ENCODE data around the gene CDC42BPB. TPM values are rescaled to one million over a fixed set of nuclear protein-coding genes. Genes with fewer than 3 reads are reported as not detected.

The CDC42BPB gene
- polyA plus RNA-seq, 1 of the 3 experiments (the other 2 are of a cell fraction): 61.6 TPM

DNA sequence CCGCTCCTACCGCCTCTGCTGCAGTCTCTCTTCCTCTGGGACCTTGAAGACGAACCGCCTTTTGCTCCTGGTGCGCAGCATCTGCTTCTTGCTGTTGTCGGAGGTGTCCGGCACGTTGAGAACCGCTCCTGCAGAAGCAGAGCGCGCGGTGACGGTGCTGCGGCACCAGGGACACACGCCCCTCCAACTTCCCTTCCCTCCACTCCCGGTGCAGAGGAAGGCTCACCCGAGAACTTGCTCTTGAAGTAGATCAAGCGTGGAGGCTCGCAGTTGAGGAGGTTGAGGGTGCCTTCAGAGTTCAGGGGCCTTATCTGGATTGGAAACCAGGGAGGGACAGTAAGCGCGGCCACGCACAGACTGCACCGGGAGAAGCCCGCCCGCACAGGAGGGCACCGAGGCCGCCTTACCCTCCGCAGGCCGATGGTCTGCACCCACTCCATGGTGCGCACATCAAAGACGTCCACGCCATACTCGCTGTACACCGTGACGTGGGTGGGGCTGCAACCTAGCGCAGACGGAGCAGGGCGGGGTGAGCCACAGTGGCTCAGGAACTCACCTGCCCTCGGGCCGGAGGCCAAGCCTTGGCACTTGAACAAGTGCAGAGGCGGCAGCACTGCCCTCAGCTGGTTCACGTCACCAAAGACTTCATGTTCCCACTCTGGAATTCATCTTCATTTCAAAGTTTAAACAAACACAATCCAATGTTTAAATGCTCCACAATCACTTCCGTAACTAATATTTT is 117.4 kb downstream of the CDC42BPB start (continued):
- TF ChIP-seq, protein P1, sequence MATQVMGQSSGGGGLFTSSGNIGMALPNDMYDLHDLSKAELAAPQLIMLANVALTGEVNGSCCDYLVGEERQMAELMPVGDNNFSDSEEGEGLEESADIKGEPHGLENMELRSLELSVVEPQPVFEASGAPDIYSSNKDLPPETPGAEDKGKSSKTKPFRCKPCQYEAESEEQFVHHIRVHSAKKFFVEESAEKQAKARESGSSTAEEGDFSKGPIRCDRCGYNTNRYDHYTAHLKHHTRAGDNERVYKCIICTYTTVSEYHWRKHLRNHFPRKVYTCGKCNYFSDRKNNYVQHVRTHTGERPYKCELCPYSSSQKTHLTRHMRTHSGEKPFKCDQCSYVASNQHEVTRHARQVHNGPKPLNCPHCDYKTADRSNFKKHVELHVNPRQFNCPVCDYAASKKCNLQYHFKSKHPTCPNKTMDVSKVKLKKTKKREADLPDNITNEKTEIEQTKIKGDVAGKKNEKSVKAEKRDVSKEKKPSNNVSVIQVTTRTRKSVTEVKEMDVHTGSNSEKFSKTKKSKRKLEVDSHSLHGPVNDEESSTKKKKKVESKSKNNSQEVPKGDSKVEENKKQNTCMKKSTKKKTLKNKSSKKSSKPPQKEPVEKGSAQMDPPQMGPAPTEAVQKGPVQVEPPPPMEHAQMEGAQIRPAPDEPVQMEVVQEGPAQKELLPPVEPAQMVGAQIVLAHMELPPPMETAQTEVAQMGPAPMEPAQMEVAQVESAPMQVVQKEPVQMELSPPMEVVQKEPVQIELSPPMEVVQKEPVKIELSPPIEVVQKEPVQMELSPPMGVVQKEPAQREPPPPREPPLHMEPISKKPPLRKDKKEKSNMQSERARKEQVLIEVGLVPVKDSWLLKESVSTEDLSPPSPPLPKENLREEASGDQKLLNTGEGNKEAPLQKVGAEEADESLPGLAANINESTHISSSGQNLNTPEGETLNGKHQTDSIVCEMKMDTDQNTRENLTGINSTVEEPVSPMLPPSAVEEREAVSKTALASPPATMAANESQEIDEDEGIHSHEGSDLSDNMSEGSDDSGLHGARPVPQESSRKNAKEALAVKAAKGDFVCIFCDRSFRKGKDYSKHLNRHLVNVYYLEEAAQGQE (IDR thresholded peaks at IDR 0.05; ENCODE audit: low read depth, low read length): no peak
- TF ChIP-seq YY1 (IDR thresholded peaks at IDR 0.05; ENCODE audit: low read depth) (no peak), EP300 (IDR thresholded peaks at IDR 0.05; ENCODE audit: borderline replicate concordance in 1 of 2, low read depth in 1 of 2, low read length in 1 of 2) (no peak)
- TF ChIP-seq, protein P2, sequence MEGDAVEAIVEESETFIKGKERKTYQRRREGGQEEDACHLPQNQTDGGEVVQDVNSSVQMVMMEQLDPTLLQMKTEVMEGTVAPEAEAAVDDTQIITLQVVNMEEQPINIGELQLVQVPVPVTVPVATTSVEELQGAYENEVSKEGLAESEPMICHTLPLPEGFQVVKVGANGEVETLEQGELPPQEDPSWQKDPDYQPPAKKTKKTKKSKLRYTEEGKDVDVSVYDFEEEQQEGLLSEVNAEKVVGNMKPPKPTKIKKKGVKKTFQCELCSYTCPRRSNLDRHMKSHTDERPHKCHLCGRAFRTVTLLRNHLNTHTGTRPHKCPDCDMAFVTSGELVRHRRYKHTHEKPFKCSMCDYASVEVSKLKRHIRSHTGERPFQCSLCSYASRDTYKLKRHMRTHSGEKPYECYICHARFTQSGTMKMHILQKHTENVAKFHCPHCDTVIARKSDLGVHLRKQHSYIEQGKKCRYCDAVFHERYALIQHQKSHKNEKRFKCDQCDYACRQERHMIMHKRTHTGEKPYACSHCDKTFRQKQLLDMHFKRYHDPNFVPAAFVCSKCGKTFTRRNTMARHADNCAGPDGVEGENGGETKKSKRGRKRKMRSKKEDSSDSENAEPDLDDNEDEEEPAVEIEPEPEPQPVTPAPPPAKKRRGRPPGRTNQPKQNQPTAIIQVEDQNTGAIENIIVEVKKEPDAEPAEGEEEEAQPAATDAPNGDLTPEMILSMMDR (IDR thresholded peaks at IDR 0.05): no peak

DNA sequence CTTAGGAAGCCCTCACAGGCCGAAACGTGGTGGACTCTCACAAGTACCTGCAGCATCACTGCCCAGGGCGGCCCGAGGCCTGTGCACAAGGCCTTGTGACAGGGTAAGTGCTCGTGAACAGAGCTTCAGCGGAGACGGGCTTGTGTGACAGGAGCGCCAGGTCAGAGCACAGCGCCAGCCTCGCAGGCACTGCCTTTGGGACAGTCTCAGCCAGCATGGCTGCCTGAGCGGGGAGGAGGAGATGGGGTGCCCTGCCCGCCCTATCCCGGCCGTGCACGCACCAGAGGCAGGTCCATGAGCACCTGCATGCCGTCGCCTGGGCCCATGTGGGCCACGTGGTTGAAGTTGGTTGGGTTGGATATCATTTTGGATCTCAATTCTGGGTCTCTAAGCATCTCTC is 118.0 kb downstream of the CDC42BPB start:
- DNase-seq: no peak
- WGBS (ENCODE audit: low lambda C conversion rate): 95% methylated on average over 8 of the region's 18 CpGs
- H3K9me2 ChIP-seq: no peaks in the 10 kb centered on the region
- no peaks in the 10 kb centered on the region for H3K9me3 ChIP-seq
- H3K4me1 ChIP-seq (ENCODE audit: control insufficient read depth in 1 of 2, insufficient read depth in 2 of 2, low read depth in 1 of 2, low read length in 1 of 2): peaks cover 0 to 4% of the 10 kb centered on the region in 2 experiments; a peak in 1 of 4 replicates
- H4K20me1 ChIP-seq (ENCODE audit: insufficient read depth): no peaks in the 10 kb centered on the region
- POLR2A ChIA-PET: no interaction called here
- no peaks in the 10 kb centered on the region for H3K27me3 ChIP-seq (ENCODE audit: insufficient read depth)
- no peaks in the 10 kb centered on the region for H3F3A ChIP-seq (replicated peaks; ENCODE audit: insufficient read depth)
- H3K9ac ChIP-seq: no peak overlapping the region
- H3K36me3 ChIP-seq (replicated peaks in 1 of 2; ENCODE audit: control insufficient read depth in 1 of 2, insufficient read depth in 2 of 2, low read length in 1 of 2): peaks cover 10 to 69% of the 10 kb centered on the region in 2 experiments
- H2AFZ ChIP-seq (ENCODE audit: low read depth): no peak overlapping the region
- H3K79me2 ChIP-seq (ENCODE audit: insufficient read depth): peaks cover 7% of the 10 kb centered on the region; the same call in 1 of the 2 replicates
- no peak for TF ChIP-seq FOSL2 (IDR thresholded peaks at IDR 0.05; ENCODE audit: borderline replicate concordance, low read depth)
- TF ChIP-seq, protein P3, sequence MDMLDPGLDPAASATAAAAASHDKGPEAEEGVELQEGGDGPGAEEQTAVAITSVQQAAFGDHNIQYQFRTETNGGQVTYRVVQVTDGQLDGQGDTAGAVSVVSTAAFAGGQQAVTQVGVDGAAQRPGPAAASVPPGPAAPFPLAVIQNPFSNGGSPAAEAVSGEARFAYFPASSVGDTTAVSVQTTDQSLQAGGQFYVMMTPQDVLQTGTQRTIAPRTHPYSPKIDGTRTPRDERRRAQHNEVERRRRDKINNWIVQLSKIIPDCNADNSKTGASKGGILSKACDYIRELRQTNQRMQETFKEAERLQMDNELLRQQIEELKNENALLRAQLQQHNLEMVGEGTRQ (IDR thresholded peaks at IDR 0.05; ENCODE audit: borderline replicate concordance, low read depth, low read length): no peak
- no peak for TF ChIP-seq JUND (IDR thresholded peaks at IDR 0.05)
- no peak for TF ChIP-seq SIN3A (IDR thresholded peaks at IDR 0.05; ENCODE audit: borderline replicate concordance, low read depth, low read length)
- TF ChIP-seq FOXM1 (IDR thresholded peaks at IDR 0.05; ENCODE audit: low read depth): no peak
- TF ChIP-seq SMC3 (IDR thresholded peaks at IDR 0.05; ENCODE audit: low read depth, low read length): no peak
- H3K4me2 ChIP-seq: no peak overlapping the region
- CTCF ChIA-PET: no interaction called here
- no peak overlapping the region for H3K4me3 ChIP-seq (ENCODE audit: low read depth in 2 of 2, low read length in 1 of 2)
- no peak overlapping the region for H3K27ac ChIP-seq (ENCODE audit: low read depth in 2 of 2, low read length in 1 of 2)
